NCI-H82 treated with DMSO at 0.1 percent for 48 hours (cell line): ENCODE results near the gene MYO1B.

ENCODE experiments used
- DNase-seq: peaks from one replicate; lab custom pipeline; 2025; ENCODE audit not compliant: unreplicated experiment; lab: John Stamatoyannopoulos, UW

The MYO1B gene

DNA sequence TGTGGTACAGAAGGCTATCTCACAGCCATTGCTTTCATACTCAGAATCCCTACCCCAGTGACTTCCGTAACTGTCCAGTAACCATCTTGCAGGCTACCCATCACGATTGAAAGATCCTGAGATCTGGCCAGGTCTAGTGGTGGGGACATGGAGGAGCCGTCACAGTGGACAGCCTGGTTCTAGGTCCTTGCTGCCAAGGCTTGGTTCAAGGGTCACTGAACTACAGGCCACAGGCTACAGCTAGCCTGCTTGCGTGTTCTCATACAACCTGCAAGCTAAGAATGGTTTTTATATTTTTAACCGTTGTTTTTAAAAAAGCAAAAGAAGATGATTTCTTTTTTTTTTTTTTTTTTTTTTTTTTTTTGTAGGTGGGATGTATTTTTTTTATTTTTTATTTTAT lies 151.6 kb downstream of the MYO1B start:
- no peak for DNase-seq

DNA sequence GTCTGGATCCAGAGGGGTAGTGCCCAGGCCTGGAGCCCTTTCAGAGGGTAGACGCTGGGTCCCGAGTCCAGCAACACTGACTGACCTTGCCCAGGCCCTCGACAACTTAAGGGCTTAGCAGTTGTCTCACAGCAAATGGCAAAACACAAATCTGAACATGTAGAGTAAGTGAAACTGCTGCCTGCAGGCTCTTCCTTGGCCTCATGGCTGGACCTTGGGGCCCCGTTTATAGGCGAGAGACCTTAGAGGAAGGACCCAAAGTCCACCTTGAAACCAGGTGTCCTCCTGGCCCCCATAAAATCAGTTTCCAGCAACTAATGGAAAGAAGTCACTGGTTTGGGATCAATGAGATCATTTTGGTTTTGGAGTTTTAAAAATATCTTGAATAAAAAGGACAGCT lies 154.4 kb downstream of the MYO1B start:
- DNase-seq: no peak

DNA sequence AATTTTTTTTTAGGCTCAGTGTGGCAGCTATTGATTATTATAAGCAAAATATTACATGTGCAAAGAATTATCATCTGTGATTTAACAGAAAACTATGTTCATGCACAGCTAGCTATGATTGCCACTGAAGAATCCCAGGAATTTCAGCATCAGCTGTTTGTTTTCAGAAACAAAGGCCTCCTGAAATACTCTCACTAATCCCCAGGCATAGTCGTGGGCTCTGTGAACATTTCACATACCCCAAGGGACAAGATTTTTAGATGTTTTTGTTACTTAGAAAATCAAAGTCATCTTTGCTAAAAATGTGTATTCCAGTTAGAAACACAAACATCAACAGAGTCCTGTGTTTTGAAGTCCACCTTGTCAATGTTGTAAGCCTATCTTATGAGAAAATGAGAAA lies 156.1 kb downstream of the MYO1B start:
- DNase-seq: no peak

GRCh38 chr2:191402966-191403565 lies 157.9 kb downstream of the MYO1B start:
- DNase-seq: no peak

DNA sequence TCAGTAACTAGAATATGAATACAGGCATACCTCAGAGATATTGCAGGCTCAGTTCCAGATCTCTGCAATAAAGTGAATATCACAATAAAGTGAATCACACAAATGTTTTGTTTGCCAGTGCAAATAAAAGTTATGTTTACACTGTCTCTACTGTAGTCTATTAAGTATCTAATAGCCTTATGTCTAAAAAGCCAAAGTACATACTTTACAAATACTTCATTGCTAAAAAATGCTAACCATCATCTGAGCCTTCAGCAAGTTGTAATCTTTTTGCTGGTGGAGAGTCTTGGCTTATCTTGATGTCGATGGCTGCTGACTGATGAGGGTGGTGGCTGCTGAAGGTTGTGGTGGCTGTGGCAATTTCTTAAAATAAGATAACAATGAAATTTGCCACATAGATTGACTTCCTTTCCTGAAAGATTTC lies 159.4 kb downstream of the MYO1B start:
- no peak for DNase-seq

DNA sequence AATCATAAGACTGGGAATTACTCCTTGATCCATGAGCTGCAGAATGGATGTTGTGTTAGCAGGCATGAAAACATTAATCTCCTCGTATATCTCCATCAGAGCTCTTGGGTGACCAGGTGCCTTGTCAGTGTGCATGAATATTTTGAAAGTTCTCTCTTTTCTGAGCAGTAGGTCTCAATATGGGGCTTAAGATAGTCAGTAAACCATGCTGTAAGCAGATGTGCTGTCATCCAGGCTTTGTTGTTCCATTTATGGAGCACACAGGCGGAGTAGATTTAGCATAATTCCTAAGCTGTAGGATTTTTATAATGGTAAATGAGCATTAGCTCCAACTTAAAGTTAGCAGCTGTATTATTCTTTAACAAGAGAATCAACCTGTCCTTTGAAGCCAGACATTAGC lies 160.3 kb downstream of the MYO1B start:
- no peak for DNase-seq

- no peak for DNase-seq
Measured at GRCh38 chr2:191410646-191411436, 165.6 kb downstream of the MYO1B start.

- no peak for DNase-seq
Measured at GRCh38 chr2:191411472-191411871, 166.3 kb downstream of the MYO1B start.

- DNase-seq: no peak
Measured at GRCh38 chr2:191412353-191412752, 167.1 kb downstream of the MYO1B start.

GRCh38 chr2:191415101-191415500 lies 169.9 kb downstream of the MYO1B start:
- no peak for DNase-seq

GRCh38 chr2:191415858-191416257 lies 170.7 kb downstream of the MYO1B start:
- no peak for DNase-seq

DNA sequence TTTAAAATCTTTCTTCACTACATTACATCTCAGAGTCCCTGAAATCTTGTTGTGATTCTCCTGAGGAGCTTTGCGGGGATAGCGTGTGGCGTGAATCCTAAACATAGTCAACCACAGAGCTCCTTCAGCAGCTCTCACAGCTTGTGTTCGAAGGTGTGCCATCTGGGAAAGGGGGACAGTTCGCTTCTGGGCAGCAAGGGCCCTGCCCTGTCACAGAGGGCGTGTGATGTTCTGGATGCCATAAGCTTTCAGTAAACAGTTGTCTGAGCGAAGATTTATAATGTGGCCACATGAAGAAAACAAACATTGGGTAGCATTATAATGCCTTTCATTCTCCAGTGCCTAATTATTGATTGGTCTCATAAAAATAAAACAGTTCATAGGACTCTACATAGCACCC lies 172.5 kb downstream of the MYO1B start:
- DNase-seq: no peak

- DNase-seq: no peak
Measured at GRCh38 chr2:191421950-191422349, 176.7 kb downstream of the MYO1B start.

GRCh38 chr2:191427031-191427430 lies 181.8 kb downstream of the MYO1B start:
- no peak for DNase-seq

GRCh38 chr2:191428141-191428540 lies 182.9 kb downstream of the MYO1B start:
- no peak for DNase-seq

DNA sequence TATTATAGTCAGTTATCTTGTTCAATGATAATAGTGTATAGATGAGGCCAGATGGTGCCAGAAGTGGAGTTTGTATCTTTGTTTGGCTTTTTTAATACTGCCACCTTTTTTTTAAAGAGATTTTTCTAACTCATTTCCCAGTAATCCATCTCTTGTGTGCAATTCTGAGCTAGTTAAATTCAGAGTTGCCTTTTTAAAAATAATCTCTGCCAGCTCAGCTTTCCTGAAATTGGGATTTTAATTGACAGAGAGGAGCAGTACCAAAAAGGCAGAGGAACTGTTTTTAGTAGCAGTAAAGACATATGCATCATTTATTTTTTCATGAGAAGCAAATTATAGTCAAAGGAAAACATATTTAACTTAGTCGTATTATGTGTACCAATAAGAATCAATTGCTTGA lies 185.3 kb downstream of the MYO1B start:
- DNase-seq: no peak

DNA sequence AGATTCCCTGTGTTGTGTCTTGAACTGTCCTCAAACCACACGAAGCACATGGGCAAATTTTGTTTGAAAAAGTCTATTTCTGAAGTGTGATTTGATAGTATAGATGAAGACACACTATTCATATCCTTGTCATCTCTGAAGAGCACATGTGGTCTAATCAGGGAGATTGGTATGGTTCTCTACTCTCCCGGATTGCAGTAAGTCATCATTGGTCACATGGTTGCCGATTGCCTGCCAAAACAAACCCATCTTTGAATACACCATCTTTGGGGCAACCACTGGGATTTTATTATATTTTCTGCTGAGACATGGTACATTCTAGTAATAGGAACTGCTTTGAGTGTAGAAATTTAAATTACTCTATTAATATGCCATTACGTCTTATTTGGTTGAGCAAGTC lies 186.9 kb downstream of the MYO1B start:
- no peak for DNase-seq

DNA sequence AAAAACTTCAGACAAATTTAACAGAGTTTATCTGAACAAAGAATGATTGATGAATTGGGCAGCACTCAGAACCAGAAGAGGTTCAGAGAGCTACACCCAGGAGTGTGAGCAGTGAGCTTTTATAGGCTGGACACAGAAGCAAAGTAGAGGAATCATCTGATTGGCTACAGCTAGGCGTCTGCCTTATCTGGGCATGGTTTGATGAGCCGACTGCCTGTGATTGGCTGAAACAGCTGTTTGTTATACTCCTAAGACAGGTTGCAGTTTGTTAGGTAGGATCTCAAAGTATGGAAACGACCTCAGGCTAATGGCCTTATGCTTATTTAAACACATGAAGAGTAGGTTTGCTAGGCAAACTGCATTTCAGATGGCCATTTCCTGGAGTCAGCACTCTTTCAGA lies 188.9 kb downstream of the MYO1B start:
- DNase-seq: no peak

- DNase-seq: no peak
Measured at GRCh38 chr2:191435141-191435540, 189.9 kb downstream of the MYO1B start.

GRCh38 chr2:191436368-191437055 lies 191.3 kb downstream of the MYO1B start:
- no peak for DNase-seq

- no peak for DNase-seq
Measured at GRCh38 chr2:191439481-191439880, 194.3 kb downstream of the MYO1B start.

DNA sequence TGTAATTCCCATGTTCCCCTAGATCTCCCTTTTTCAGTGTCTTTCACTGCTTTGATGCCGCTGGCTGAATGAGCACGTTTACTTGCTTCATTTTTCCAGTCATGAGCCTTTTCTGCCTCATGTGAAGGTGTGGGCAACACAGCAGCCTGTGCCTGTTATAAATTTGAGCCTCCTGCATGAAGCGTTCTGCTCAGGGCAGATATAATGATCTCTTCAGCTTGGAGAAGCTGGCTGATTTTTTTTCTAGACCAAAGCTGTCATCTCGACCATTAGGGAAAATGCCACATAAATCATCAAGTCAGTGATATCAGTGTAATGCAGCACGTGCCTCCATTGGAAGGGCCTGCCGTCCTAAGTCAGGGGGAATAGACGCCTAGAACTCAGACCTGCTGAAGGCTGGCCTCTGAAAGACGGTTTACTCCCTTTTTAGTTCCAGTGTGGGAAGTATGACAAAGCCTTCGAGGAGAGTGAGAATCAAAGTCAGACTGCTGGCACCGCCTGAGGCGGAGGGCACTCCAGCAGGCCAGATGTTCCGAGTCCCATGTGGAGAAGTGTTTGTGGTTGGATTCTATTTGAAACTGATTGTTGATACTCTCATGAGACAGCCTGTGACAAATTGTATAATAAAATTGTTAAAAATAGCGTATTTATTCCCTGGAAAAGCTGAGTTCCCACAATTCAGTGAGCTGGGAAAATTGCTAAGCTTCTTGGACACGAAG lies 196.5 kb downstream of the MYO1B start:
- DNase-seq: no peak
